ENCODE results near the gene NUP98.

Gene NUP98

DNA sequence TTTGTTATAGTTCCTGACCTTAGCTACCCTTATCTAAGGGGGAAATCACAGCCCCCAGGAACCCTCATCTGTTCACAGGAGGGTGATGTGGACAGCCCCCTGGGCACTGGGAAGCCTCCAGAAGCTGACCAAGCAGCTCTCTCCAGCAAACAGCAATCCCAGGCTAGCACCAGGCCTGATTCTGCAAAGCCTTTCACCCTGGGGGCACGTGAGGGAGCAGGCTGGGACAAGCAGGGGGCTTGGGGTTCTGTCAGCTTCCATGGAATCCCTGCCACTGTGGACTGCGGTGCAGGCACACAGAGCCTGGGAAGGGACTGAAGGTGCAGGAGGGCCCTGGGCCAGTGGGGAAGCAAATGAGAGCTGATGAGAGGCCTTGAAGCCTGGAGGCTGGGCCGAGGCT lies 13.1 kb upstream of the NUP98 start:
- TF ChIP-seq, protein P1, sequence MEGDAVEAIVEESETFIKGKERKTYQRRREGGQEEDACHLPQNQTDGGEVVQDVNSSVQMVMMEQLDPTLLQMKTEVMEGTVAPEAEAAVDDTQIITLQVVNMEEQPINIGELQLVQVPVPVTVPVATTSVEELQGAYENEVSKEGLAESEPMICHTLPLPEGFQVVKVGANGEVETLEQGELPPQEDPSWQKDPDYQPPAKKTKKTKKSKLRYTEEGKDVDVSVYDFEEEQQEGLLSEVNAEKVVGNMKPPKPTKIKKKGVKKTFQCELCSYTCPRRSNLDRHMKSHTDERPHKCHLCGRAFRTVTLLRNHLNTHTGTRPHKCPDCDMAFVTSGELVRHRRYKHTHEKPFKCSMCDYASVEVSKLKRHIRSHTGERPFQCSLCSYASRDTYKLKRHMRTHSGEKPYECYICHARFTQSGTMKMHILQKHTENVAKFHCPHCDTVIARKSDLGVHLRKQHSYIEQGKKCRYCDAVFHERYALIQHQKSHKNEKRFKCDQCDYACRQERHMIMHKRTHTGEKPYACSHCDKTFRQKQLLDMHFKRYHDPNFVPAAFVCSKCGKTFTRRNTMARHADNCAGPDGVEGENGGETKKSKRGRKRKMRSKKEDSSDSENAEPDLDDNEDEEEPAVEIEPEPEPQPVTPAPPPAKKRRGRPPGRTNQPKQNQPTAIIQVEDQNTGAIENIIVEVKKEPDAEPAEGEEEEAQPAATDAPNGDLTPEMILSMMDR (IDR thresholded peaks at IDR 0.05; ENCODE audit: borderline replicate concordance, control extremely low read depth, extremely low read depth, insufficient read depth, missing control alignments), result no peak
- in situ Hi-C loops (cut with MboI; ENCODE audit: low sequenced_read_pairs, unreplicated experiment), result no loop called here
- DNase-seq (ENCODE audit: low spot score), result no peak

- TF ChIP-seq, protein P1 (IDR thresholded peaks at IDR 0.05; ENCODE audit: borderline replicate concordance, control extremely low read depth, extremely low read depth, insufficient read depth, missing control alignments), result no peak
- in situ Hi-C loops (cut with MboI; ENCODE audit: low sequenced_read_pairs, unreplicated experiment), result no loop called here
- no peak for DNase-seq (ENCODE audit: low spot score)
Measured at GRCh38 chr11:3809624-3809928, 12.2 kb upstream of the NUP98 start.

DNA sequence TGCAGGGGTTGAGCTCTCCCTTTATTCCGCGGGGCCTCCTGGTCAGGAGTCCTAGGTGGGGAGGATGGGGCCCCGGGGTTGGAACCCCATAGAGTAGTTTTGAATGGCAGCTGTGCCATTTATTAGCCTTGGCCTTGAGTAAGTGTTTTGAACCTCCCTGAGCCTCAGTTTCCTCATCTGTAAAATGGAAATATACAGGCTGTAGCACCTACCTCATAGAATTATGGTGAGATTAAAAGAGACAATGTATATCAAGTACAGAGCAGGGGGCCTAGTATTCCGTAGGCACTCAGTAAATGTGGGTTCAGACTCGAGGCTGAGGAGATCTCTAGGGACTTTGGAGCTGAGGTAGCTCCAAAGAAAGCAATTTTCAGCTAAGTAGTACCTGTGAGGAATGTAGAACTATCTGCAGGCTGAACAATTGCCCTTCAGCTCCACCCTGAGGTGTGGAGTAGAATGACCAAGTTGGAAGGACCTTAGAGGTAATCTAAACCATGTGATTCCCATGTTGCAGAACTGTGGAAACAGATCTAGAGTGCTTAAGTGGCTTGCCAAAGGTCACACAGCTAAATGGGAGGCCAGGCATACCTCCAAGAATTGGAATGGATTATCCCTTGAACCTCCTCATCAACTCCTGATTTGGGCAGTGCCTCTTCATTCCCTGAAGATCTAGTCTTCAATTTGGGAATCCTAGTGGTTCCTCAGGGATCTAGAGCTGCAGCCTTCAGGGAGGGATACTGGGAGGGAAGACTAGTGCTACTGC lies 11.7 kb upstream of the NUP98 start:
- in situ Hi-C loops (cut with MboI; ENCODE audit: low sequenced_read_pairs, unreplicated experiment), result no loop called here
- TF ChIP-seq, protein P1 (IDR thresholded peaks at IDR 0.05; ENCODE audit: borderline replicate concordance, control extremely low read depth, extremely low read depth, insufficient read depth, missing control alignments), result peak; percentile 42

GRCh38 chr11:3807909-3808860 lies 10.8 kb upstream of the NUP98 start, which contains the start of gene PGAP2:
TSS of gene PGAP2 (plus strand) at chr11:3808560. CDS start at chr11:3811260, 2,700 bp downstream.
- in situ Hi-C loops (cut with MboI; ENCODE audit: low sequenced_read_pairs, unreplicated experiment), result no loop called here
- TF ChIP-seq, protein P1 (IDR thresholded peaks at IDR 0.05; ENCODE audit: borderline replicate concordance, control extremely low read depth, extremely low read depth, insufficient read depth, missing control alignments), result peak; percentile 65
- peak; percentile 85 for DNase-seq (ENCODE audit: low spot score)

More for the DNA sequence above, 11.7 kb upstream of the NUP98 start:
- DNase-seq (ENCODE audit: low spot score), result peak; percentile 83

DNA sequence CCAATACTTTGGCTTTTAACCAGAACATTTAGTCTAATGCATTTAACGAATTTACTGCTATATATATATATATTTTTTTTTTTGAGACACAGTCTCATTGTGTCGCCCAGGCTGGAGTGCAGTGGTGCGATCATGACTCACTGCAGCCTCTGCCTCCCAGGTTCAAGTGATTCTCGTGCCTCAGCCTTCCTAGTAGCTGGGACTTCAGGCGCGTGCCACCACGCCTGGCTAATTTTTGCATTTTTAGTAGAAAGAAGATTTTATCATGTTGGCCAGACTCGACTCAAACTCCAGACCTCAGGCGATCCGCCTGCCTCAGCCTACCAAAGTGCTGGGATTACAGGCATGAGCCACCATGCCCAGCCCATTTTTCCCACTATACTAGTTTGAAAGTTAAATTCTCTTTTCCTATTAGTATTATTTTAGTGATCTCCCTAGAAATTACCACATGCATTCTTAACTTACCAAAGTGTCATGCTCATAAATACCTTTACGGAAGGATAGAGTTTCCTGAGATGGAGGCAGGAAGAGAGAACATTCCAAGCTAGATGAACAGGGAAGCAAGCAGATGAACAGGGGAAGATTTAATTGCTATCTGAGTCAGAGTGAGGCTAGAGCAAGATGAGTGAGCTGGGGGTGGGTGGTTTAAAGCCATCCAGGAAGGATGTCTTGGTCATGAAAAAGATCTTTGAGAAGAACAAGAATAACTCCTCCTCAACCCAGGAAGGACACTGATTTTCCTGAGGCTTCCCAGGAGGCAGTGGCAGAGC lies 6.6 kb upstream of the NUP98 start:
- TF ChIP-seq, protein P1 (IDR thresholded peaks at IDR 0.05; ENCODE audit: borderline replicate concordance, control extremely low read depth, extremely low read depth, insufficient read depth, missing control alignments), result no peak
- no peak for DNase-seq (ENCODE audit: low spot score)
- in situ Hi-C loops (cut with MboI; ENCODE audit: low sequenced_read_pairs, unreplicated experiment), result no loop called here
